ENCODE results near the gene ARHGAP26. TPM values are rescaled to one million over a fixed set of nuclear protein-coding genes. Genes with fewer than 3 reads are reported as not detected.

Gene ARHGAP26
- polyA plus RNA-seq, 1 donor from 2014 or later, result 0.83 TPM

GRCh38 chr5:143037708-143038107 is 267.5 kb downstream of the ARHGAP26 start:
- no peaks in the 10 kb centered on the region for H3K27me3 ChIP-seq (ENCODE audit: insufficient read depth, low read depth, low read length)
- H3K27ac ChIP-seq (ENCODE audit: low read length), result no peak overlapping the region
- H3K4me3 ChIP-seq (ENCODE audit: low read length), result no peak overlapping the region
- H3K9me3 ChIP-seq (ENCODE audit: low read length), result no peaks in the 10 kb centered on the region
- no peaks in the 10 kb centered on the region for H3K79me2 ChIP-seq (replicated peaks; ENCODE audit: insufficient read depth, low read length)
- H3K9ac ChIP-seq (ENCODE audit: low read length), result no peak overlapping the region
- no peak overlapping the region for H3K4me2 ChIP-seq (ENCODE audit: low read length)
- H3K36me3 ChIP-seq (ENCODE audit: insufficient read depth, low read length), result no peaks in the 10 kb centered on the region
- TF ChIP-seq EZH2 (IDR thresholded peaks at IDR 0.05; ENCODE audit: borderline replicate concordance, insufficient read depth, low read length, poor library complexity, severe bottlenecking) (no peak), REST (IDR thresholded peaks at IDR 0.05; ENCODE audit: borderline replicate concordance) (no peak), EP300 (conservative IDR thresholded peaks at IDR 0.05; ENCODE audit: poor library complexity, severe bottlenecking) (no peak)
- H3F3A ChIP-seq (ENCODE audit: insufficient read depth, low read length, poor library complexity, severe bottlenecking), result no peaks in the 10 kb centered on the region
- no peaks in the 10 kb centered on the region for H3K9me2 ChIP-seq (ENCODE audit: insufficient read depth, low read length)
- no peaks in the 10 kb centered on the region for H4K20me1 ChIP-seq (ENCODE audit: insufficient read depth)
- H2AFZ ChIP-seq (ENCODE audit: low read depth, low read length), result no peak overlapping the region

- Histone ChIP-seq H3F3A (ENCODE audit: insufficient read depth, low read length, poor library complexity, severe bottlenecking) (no peaks in the 10 kb centered on the region), H3K9ac (ENCODE audit: low read length) (no peak overlapping the region), H3K27me3 (ENCODE audit: insufficient read depth, low read depth, low read length) (no peaks in the 10 kb centered on the region), H3K9me3 (ENCODE audit: low read length) (no peaks in the 10 kb centered on the region), H3K36me3 (ENCODE audit: insufficient read depth, low read length) (no peaks in the 10 kb centered on the region), H3K27ac (ENCODE audit: low read length) (no peak overlapping the region), H3K4me2 (ENCODE audit: low read length) (no peak overlapping the region), H3K9me2 (ENCODE audit: insufficient read depth, low read length) (no peaks in the 10 kb centered on the region), H3K4me3 (ENCODE audit: low read length) (no peak overlapping the region), H4K20me1 (ENCODE audit: insufficient read depth) (no peaks in the 10 kb centered on the region), H2AFZ (ENCODE audit: low read depth, low read length) (no peak overlapping the region), H3K79me2 (replicated peaks; ENCODE audit: insufficient read depth, low read length) (no peaks in the 10 kb centered on the region)
- TF ChIP-seq TAF1 (IDR thresholded peaks at IDR 0.05; ENCODE audit: low read depth) (no peak), SMC3 (conservative IDR thresholded peaks at IDR 0.05; ENCODE audit: poor library complexity) (no peak), RAD21 (conservative IDR thresholded peaks at IDR 0.05) (no peak), POLR2AphosphoS5 (IDR thresholded peaks at IDR 0.05) (no peak), EZH2 (IDR thresholded peaks at IDR 0.05; ENCODE audit: borderline replicate concordance, insufficient read depth, low read length, poor library complexity, severe bottlenecking) (no peak), EP300 (conservative IDR thresholded peaks at IDR 0.05; ENCODE audit: poor library complexity, severe bottlenecking) (no peak), MXI1 (conservative IDR thresholded peaks at IDR 0.05; ENCODE audit: poor library complexity, severe bottlenecking) (no peak), REST (IDR thresholded peaks at IDR 0.05; ENCODE audit: borderline replicate concordance) (no peak), CTCF (IDR thresholded peaks at IDR 0.05; ENCODE audit: poor library complexity, severe bottlenecking) (no peak)
Measured at GRCh38 chr5:143040622-143041021, 270.4 kb downstream of the ARHGAP26 start.
